Cardiac septum (tissue), 1 donor: ENCODE measurements around the gene SLC25A34. TPM values are rescaled to one million over a fixed set of nuclear protein-coding genes. Genes with fewer than 3 reads are reported as not detected.

ENCODE experiments used
- DNase-seq: peaks from one replicate; pipeline ENCODE4 v3.0.0-alpha.2; 2020; ENCODE audit warnings: low spot score
- intact Hi-C: fragments of 100-400 bp; cut with DNase I; formaldehyde crosslinking; loops from one replicate; pipeline ENCODE4 v1.14.0; 2022
- total RNA-seq: library from RNA; stranded (reverse); fragmentation: NEBNext Ultra II Directional; extraction: Animal tissue kit (Norgen Biotek cat#: 25700); gene quantifications from one replicate; pipeline ENCODE4 v1.2.1, GENCODE V29; 2021
- donor health status: DM: no; HTN: no; CAD: no.

Gene SLC25A34
- total RNA-seq, 1 donor from 2014 or later: 2.9 TPM

- no peak for DNase-seq
- intact Hi-C loops: no loop called here
These were observed 25.5 kb downstream of the SLC25A34 start for GRCh38 chr1:15761366-15762128.

GRCh38 chr1:15762546-15762945 lies 26.5 kb downstream of the SLC25A34 start:
- no peak for DNase-seq
- intact Hi-C loops: no loop called here

GRCh38 chr1:15764269-15764764 lies 28.3 kb downstream of the SLC25A34 start:
- intact Hi-C loops: no loop called here
- DNase-seq: no peak

GRCh38 chr1:15764890-15765289 lies 28.8 kb downstream of the SLC25A34 start:
- intact Hi-C loops: no loop called here
- no peak for DNase-seq

- intact Hi-C loops: no loop called here
- no peak for DNase-seq
These were observed 29.6 kb downstream of the SLC25A34 start for GRCh38 chr1:15765495-15766194.

GRCh38 chr1:15767941-15768340 lies 31.9 kb downstream of the SLC25A34 start:
- DNase-seq: no peak
- intact Hi-C loops: no loop called here

GRCh38 chr1:15768388-15768787 lies 32.3 kb downstream of the SLC25A34 start:
- no peak for DNase-seq
- intact Hi-C loops: no loop called here

GRCh38 chr1:15770313-15770962 lies 34.4 kb downstream of the SLC25A34 start:
- no peak for DNase-seq
- intact Hi-C loops: no loop called here

GRCh38 chr1:15771836-15772515 lies 35.9 kb downstream of the SLC25A34 start:
- no peak for DNase-seq
- intact Hi-C loops: no loop called here

GRCh38 chr1:15775706-15776105 lies 39.6 kb downstream of the SLC25A34 start:
- intact Hi-C loops: no loop called here

GRCh38 chr1:15777909-15778707 lies 42.0 kb downstream of the SLC25A34 start:
- no peak for DNase-seq
- intact Hi-C loops: no loop called here

More at GRCh38 chr1:15775706-15776105, 39.6 kb downstream of the SLC25A34 start:
- DNase-seq: no peak

GRCh38 chr1:15785683-15786082 lies 49.6 kb downstream of the SLC25A34 start:
- intact Hi-C loops: no loop called here
- no peak for DNase-seq

GRCh38 chr1:15786581-15786980 lies 50.5 kb downstream of the SLC25A34 start:
- no peak for DNase-seq
- intact Hi-C loops: no loop called here

GRCh38 chr1:15788624-15789301 lies 52.7 kb downstream of the SLC25A34 start:
- intact Hi-C loops: no loop called here
- DNase-seq: no peak

Other genes starting within 250 kb of the SLC25A34 start
- gene CASP9, start 212.0 kb upstream of the SLC25A34 start, total RNA-seq: 10.6 TPM
- gene DNAJC16, start 209.4 kb upstream of the SLC25A34 start, total RNA-seq: 11.0 TPM
- 0.11 TPM for gene AGMAT, start 151.2 kb upstream of the SLC25A34 start, total RNA-seq
- gene DDI2, start 118.8 kb upstream of the SLC25A34 start, total RNA-seq: 23.7 TPM
- 93.1 TPM for gene PLEKHM2, start 51.9 kb upstream of the SLC25A34 start, total RNA-seq
- not detected for gene TMEM82, start 6.2 kb downstream of the SLC25A34 start, total RNA-seq
- 40.6 TPM for gene FBLIM1, start 22.5 kb downstream of the SLC25A34 start, total RNA-seq
- 4.9 TPM for gene UQCRHL, start 71.4 kb downstream of the SLC25A34 start, total RNA-seq
- gene SPEN, start 111.4 kb downstream of the SLC25A34 start, total RNA-seq: 37.8 TPM
- 24.9 TPM for gene ZBTB17, start 239.8 kb downstream of the SLC25A34 start, total RNA-seq